ENCODE results near the gene SLC39A9.

GRCh38 chr14:69354383-69355153 is 43.9 kb upstream of the SLC39A9 start:
- no peak for TF ChIP-seq CTCF (IDR thresholded peaks at IDR 0.05)
- no peak for TF ChIP-seq POLR2AphosphoS5 (IDR thresholded peaks at IDR 0.05; ENCODE audit: low read depth, low read length)
- TF ChIP-seq REST (IDR thresholded peaks at IDR 0.05; ENCODE audit: insufficient read depth in 1 of 2, low read depth in 2 of 2, low read length in 1 of 2) = no peak

Data from Panc1 (cell line).